Islet of Langerhans (tissue), 1 donor: Measurements from ENCODE around the gene HPF1.
A peak's percentile ranks its signal among the peaks of the same experiment; 100 is the strongest.
"Not testable (repeated sequence)": the region's sequence is repeated elsewhere in the genome, so short reads cannot be mapped to it uniquely, and the experiment has no call there.

Experiments
- FAIRE-seq: peaks from one replicate; lab custom pipeline; 2011; peaks lifted over from hg19 to GRCh38; lab: Jason Lieb, UNC

The HPF1 gene

DNA sequence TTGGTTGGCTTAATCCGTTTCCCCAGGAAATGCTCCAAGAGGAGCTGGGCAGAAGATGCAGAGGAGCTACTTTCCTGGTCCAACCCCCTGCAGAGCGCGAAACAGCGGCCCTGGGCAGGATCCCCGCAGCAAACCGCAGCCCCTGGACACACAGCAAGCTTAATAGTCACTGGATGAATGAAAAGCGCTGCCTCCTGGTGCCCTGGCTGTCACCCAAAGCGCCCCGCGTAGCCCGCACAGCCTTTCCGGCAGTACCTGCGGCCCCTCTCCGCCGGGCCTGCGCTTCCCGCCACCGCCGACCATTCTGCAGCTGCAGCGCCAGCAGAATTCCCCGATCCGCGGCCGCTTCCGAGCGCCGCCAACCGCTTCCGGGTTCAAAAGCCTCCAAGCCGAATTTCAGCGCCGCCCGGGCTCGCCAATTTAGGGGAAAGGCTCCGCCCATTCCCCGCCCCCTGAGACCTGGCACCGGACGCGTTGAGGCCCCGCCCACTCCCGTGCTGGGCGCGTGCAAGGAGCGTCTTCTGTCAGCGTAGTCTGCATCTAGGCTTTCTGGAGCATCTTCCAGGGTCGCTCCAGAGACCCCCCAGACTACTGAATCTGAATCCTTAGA is at the start of gene HPF1:
TSS of gene HPF1 (minus strand) at position 370 of the 610 bp plus-strand sequence. CDS start at position 303, 67 bp downstream.
- no peak for FAIRE-seq

GRCh38 chr4:169806770-169807169 is 49.0 kb upstream of the HPF1 start:
- FAIRE-seq, result not testable (repeated sequence)

- FAIRE-seq, result no peak
Measured at GRCh38 chr4:169803413-169803812, 45.7 kb upstream of the HPF1 start.

DNA sequence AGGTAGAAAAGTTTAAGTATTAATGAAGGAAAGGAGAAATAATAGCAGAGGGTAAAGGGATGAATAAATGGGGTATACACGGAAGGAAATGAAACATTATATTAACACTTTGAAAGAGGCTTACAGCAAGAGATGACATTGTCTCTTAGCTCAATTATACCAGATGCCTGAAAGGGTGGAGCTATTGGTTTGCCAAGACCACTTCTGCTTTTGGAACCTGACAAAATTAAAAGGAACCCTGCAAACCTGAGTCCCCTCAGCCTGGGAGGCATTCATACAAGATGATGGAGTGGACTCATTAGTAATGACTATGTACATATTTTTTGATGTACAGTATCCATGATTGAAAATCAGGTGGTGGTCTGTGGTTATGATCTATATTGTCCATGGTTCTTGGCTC is 45.1 kb upstream of the HPF1 start:
- FAIRE-seq, result no peak

GRCh38 chr4:169800541-169800940 is 42.8 kb upstream of the HPF1 start:
- FAIRE-seq, result no peak

DNA sequence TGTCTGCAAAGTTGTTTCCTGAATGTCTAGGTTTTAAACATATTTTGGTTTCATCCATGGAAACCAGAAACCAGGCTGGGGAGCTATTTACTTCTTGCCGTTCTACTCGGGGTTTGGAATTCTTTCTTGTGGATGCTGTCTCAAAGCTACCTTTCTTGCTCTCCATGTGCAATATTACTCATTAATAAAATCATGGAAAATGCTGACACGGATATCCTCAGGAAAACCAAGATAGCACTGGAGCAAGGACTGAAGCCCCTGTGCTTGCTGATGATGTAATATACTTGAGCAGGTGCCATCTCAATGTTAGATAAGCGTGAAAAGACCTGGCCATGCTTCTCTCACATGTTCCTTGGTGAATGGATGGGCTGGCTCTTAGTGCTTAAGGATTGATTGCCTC is 41.5 kb upstream of the HPF1 start:
- FAIRE-seq, result no peak

DNA sequence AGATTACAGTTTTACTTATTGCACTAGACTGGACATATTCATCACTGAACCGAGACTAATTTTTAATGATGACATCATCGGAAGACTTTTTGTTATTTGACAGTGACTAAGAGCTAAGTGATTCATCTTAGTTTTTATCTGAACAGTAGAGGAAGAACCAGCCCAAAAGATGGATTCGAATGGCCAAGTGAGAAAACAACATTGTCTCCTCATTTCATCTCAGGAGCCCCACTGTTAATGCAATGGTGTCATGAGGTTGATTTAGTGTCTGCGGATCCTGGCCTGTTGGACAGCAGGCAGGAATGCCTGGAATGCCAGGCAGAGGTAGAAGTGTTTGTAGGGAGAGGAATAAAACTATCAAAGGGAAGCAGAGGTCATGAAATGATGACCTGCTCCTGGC is 37.8 kb upstream of the HPF1 start:
- no peak for FAIRE-seq

- peak; percentile 87 for FAIRE-seq
Measured at GRCh38 chr4:169791527-169792156, 33.9 kb upstream of the HPF1 start.

GRCh38 chr4:169791062-169791461 is 33.3 kb upstream of the HPF1 start:
- no peak for FAIRE-seq

DNA sequence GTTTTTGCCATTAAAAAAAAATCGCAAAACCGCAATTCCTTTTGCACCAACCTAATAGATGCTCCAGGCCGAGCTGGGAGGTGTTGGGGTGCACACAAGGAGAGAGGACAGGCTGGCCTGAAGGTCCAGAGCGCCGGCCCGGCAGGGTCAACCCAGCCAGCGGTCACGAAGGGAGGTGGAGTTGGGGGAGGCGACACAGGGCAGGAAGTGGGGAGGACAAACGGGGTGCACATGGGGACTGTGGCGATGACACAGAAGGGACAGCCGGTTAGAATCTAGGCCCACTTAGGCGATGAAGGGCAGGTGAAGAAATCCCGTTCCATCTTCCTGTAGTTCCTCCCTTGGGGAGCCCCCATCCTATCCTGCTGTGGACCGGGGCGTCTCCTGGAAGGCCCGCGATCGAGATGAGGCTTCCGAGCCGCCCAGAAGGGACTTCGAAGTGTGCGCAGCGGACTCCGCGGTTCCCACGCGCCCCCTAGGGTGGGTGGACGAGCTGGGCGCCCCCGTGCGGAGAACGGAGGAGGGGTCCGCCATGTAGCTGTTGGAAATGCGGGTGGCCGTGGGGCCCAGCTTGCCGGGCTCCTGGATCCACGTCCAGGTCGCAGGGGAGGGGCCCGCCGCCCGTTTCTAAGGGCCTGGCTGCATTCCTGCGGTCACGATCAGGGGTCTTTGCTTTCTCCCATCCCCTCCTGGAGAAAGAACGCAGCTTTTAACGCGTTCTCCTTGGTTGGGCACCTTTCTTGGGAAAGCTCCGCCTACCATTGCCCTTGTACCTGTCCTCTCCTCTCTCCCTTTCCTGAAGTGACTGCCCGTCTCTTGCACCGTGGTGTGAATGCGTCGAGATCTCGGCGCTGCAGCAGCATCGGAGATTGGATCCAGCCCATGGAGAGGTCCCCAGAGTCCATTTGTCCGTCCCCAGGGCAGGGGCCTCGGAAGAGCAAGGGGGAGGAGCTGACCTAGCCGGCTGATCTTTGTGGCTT is 17.0 kb upstream of the HPF1 start:
- no peak for FAIRE-seq

DNA sequence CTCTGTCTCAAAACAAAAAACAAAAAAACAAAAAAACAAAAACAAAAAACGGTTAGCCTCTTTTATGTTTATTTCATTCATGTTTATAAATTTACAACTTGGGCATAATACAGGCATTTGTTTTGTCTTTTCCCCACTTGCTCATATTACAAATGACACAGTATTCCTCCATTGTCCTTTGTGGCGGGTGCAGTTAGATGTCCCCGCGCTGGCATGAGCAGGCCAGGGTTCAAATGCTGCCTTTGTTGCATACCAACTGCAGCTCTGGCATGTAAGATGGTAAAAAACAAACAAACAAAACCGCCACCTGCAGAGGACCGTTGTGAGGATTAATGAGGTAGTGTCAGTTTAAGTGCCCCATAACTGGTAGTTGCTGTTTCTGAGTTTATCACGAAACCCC is 16.1 kb upstream of the HPF1 start:
- FAIRE-seq, result no peak

GRCh38 chr4:169771556-169772080 is 13.9 kb upstream of the HPF1 start:
- FAIRE-seq, result not testable (repeated sequence)

- no peak for FAIRE-seq
Measured at GRCh38 chr4:169770416-169770815, 12.7 kb upstream of the HPF1 start.

DNA sequence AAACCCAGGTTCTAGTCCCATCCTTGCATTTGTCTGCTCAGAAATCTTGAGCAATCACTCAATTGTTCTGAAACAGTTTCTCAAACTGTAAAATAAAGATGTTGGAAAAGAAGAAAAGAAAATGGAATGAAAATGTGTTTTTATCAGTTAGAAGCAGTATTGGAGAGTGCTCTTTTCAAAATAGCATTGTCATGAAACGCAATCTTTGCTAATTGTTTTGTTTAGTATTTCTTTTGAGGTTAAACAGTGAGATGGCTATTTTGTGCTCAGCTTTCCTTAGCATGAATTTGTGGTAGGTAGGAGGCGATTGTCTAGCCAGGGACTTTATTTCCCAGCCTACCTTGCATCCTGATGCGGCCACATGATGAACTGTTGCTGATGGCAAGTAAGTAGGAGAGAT is 10.6 kb upstream of the HPF1 start:
- no peak for FAIRE-seq

DNA sequence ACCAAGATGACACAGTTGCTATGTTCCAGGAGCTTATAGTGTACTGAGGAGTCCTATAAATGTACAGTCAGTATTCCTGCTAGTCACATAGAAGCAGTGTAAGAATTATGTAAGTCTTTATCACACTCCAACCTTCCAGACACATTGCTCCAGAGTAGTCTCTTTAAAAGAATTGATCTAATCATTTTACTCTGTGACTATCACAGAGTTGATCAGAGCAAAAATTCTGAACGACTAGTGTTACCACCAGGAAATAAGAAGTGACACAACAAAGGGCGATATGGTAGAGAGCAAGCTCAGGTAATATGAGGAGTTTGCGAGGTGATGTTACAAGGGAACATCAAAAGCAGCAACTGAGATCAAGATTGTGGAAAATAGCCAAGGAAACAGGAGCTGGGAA is 9.0 kb upstream of the HPF1 start:
- no peak for FAIRE-seq

DNA sequence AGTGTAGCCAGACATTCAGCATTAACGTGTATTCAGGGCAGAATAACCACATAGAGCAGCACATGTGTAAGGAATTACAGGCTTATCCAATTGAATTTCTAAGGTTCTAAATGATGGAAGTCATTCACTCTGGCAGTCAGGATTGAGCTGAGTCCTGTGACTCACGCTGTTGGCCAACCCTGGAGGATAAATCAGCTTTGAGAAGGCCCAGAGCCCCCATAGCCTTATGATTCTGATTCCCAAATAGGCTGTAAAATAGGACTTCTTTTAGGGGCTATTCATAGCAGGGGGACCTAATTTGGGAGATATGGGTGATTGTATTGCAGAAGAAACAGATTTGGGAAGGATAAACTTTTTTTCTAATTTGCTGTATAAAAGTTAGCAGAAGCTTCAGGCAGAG is 8.1 kb upstream of the HPF1 start:
- FAIRE-seq, result no peak

- FAIRE-seq, result no peak
Measured at GRCh38 chr4:169761846-169762245, 4.1 kb upstream of the HPF1 start.

DNA sequence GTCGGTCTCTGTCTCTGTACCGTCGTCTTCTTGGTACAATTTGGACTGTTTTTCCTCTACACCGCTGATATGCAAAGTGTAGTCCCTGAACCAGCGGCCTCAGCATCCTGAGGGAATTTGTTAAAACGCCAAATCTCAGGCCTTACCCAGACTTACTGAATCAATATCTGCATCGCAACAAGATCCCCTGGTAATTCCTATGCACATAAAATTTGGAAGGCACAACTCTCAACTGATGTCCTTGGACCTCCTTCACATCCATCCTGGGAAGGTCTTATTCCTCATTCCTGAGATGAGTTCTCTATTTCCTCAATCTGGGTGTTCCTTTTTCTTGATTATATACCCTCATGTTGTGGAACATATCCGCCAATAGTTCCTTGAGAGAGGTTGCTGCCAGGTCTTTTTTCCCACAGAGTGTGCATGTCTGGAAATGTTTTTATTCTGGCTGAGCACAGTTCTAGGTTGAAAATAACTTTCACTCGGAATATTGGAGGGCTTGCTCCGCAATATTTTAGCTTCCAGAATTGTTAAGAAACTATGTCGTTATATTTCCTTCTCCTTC is 738 bp upstream of the HPF1 start:
- FAIRE-seq, result no peak

DNA sequence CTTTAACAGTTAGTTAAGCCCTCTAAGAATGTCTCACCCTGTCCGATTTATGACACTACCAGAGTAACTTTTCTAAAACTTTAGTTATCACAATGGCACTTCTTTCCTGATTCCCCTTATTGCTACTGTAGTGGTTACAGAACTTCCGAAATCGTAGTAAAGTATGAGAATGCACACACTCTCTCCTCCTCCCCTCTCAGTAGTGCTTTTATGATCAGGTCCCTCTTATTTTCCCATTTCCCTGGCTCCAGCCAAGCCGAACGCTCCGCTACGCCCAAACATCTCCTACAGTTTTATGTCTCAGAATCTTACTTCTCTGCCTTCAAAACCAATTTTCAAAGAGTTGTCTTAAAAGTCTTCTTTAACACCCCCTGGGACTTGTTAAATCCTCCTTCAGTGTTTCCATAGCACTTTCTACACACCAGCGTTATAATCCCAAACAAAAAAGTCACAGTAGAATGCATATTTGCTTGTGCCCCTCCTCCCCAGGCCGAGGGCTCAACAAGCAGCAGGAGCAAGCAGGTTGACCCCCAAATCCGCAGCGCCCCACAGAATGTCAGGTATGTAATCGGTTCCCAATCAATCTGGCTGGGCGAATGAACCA is 671 bp downstream of the HPF1 start:
- FAIRE-seq, result no peak

GRCh38 chr4:169745291-169745690 is 12.5 kb downstream of the HPF1 start:
- no peak for FAIRE-seq

GRCh38 chr4:169744601-169745000 is 13.1 kb downstream of the HPF1 start:
- FAIRE-seq, result no peak

DNA sequence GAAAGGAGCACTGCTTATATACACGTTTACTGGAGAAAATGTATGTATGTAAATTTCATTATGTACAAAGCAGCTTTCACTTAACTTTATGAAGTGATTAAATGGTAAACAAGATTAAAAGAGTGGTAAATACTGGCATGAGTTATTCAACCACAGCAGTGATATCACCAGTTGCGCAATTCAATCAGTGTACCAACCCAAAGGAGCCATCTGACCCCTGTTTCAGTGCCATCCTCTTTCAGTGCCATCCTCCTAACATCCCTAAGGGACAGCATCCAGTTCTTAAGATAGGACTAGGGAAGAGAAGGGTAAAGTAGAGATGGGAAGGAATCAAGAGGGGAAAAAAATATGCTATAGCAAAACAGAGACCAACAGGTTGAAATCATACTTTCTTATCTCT is 16.2 kb downstream of the HPF1 start:
- FAIRE-seq, result no peak
